HK-2 (cell line): ENCODE measurements around the gene SYPL1.
A peak's percentile ranks its signal among the peaks of the same experiment; 100 is the strongest.

Experiments
- DNase-seq: peaks from one replicate; pipeline ENCODE4 v3.0.0-alpha.2; 2018; ENCODE audit not compliant: unreplicated experiment

Gene SYPL1

DNA sequence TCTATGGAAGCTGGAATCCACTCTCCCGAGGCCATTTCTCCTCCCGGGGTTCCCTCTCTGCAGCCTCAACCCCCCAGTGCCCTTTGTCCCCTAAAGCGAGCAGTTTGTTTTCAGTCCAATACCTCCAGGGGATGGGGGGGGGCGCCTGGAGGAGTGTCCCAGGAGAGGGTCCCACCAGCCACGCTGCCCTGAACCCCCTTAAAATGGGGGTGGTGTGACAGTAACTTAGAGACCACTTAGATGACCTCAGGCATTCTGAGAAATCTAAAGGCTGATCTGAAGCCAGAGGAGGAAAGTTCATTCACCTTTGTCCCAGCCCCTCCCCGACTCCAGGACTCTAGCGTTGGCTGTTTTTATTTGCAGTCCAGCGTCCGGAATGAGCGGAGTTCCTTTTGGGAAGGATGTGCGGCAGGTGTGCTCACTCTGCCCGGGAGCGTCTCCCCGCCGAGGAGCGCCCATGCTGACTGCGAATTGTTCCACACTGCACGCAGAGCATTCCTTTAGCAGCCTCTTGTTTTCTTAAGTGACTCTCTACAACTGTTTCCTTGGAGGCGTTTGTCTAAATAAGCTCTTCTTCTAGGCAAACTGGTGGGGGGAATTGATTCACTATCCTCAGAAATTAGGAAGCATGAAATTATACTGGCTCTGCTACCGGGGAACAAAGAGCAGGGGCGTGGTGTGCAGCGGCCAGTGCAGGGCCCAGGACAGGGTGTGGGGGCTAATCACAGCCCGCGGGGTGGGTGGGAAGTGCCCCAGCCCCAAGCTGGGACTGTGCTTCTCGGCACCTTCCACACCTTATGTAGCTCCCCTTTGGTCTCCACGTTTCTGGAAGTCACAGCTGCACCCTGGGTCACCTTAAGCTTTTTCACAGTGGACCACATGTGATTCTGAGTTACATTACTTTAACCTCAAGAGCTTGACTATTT, 46.3 kb downstream of the SYPL1 start:
- DNase-seq, result no peak

DNA sequence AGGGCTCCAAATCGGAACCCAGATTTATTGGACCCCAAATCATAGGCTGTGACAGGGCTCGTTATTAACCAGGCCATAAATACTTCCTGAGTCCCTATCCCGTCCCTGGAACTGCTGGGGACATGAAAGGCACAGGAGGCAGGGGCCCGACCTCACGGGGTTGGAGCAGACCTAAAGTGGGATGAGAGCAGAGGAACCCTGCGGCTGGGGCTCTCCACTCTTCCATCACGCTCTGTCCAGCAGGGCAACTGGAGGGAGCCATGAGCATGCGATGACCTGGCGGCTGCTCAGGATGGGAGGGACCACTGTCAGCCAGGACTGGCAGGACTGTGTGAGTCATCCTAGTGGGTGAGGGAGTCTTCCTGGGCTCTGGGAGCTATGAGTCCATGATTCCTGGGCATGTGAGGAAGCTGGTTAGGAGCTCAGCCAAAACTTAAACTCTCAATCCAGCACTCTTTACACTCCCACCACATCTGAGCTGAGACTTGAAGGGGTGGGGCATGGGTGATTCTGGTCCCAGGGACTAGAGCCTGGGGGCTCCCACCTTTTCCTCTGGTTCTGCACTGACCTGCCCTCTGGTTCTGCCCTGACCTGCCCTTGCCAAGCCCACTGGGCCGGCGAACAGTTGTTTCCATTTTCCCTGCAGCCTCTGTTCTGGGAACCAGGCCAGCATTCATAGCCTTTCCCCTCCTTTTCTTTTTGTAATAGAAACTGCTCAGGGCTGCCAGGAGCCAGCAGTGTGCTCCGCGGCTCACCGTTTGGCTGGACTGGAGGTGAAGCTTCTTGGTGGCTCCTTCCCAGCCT, 47.1 kb downstream of the SYPL1 start:
- DNase-seq, result peak; percentile 86

DNA sequence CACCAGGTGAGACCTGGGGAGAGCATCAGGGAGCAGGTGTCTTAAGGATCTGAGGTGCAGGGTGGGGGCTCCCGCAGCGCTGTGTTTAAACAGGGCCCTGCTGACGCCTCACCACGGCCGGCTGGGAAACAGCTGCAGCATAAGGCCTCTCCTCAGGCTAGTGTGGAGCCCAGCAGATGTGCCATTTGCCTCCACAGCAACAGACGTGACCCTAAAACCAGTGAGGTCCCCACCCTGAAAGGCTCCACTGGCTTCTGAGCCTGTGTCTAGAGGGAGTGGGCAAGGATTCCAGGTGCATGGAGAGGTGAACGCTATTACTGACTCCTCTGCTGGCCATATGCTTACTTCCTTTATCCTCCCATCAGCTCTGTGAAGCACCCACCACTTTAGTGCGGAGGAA, 47.8 kb downstream of the SYPL1 start:
- no peak for DNase-seq

DNA sequence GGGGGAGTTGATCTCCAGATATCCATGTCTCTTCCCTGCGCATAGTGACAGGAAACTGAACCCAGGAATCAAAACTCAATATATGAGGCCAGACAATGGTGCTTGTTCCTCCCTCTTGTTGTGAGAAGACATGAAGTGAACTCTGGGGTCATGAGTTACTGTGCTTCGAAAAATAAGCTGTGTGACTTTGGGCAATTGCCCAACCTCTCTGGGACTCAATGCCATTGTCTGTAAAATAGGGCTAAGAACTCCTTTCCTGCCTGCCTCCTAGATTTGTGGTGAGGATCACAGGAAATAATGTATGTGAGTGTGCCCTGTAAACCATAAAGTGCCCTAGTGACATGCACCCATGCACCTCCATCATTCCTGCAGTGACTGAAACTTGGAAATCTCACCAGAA, 48.4 kb downstream of the SYPL1 start:
- DNase-seq, result no peak

DNA sequence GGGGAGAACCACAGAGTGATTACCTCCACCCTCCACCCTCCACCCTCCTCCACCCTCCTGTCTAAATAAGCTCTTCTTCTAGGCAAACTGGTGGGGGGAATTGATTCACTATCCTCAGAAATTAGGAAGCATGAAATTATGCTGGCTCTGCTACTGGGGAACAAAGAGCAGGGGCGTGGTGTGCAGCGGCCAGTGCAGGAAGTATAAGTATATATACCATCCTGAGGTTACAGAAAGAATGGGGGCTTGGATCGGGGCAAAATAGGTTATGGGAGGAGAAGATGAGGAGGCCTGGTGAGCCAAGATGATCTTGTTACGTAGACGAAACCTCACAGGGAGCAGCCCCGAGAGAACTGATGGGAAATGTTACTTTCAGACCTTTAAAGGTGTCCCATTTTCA, 49.1 kb downstream of the SYPL1 start:
- no peak for DNase-seq

DNA sequence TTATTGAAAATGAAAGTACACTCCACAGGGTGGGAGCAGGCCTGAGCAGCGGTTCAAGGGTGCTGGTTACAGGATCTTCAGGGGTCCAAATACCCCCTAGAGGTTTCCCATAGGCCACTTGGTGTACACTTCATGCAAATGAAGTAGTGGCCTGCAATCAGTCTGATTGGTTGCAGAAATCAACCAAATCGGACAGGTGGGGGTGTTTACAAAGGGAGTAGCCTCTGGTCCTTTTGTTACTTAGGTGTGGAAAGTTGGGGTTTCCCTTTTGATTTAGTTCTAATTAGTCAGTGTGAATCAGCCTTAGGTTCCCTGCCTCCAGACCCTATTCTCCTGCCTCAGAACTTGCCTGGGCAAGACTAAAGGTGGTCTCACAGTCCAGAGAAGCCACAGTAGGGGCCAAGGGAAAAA, 49.6 kb downstream of the SYPL1 start:
- no peak for DNase-seq

DNA sequence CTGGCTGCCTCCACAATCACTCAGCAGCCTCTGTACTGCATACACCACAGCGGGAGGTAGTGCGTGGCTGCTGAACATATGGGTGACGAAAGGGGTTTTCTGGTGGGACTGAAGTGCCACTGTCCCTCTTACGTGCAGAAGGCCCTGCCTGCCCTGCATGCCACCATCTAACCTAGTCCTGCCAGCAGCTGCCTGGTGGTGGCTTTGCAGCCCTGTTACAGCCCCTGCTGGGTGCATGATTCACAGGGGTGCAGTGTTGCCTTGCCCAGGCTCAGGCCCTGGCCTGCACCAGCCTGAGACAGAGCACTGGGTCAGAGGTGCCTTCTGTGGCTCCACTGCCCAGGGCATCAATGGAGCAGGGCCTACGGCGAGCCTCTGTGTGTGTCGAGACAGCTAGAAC, 50.1 kb downstream of the SYPL1 start:
- DNase-seq, result no peak

DNA sequence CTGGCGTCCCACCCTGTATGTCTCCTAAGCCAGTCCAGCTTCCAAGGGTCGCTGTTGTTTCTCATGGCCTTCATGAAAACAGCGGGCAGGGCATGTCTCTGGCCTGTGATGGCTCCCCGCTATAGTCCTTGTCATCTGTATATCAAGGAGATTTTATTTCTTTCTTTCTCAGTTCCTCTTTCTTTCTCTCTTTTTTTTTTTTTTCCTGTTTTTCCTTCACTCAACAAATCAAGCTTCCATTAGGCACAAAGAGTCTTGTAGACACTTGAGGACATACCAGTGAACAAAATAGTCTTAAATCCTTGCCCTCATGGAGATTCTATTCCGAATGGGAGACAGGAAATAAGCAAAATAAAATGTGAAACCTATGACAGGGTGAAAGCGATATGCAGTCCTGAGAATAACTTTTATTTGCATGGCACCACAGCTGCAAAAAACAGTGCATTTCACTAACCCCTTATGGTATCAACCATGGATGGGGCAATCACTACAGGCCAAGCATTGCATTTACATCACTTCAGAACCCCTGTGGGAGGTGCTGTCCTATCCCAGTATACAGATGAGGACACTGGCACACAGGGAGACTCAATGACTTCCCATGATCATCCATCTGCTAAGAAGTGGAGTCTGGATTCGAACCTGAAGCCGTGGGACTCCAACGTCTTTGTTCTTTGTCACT, 50.7 kb downstream of the SYPL1 start:
- DNase-seq, result no peak

DNA sequence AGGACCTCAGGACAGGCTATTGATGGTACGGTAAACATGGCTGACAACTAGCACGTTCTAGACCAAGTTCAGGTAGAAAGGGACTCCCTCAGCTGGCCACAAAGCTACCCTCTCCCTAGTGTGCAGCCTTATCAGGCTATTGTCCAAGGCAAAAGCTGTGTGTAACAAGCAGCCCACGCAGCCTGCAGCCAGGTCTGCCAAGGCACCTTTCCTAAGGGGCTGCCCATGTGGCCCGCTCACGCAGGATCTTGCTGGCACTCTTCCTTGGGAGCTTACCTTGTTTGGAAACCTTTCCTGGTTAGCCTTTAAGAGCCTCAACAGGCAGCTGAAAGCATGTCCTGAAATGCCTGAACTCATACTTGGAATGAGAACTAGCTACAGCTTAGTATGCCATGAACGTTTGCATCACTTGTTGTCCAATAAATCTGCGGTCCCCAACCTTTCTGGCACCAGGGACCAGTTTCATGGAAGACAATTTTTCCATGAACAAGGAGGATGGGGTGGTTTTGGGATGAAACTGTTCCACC, 51.7 kb downstream of the SYPL1 start:
- DNase-seq, result no peak

DNA sequence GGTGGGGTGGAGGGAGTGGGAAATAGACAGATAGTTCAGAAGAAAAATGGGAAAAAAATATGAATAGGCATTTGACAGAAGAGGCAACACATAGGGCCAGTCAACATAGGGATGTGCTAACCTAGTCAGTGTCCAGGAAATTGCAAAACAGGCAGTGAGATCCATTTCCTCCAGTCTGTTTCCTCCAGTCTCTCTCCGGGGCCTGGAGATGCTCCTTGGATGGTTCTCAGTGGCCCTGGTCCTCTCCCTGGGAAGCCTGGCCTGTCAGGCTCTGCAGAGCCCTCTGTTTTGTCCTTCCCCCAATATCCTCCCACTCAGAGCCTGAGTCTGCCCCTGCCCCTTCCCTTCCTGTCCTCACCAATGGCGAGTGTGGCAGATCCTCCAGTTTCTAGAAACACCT, 52.6 kb downstream of the SYPL1 start:
- DNase-seq, result no peak

DNA sequence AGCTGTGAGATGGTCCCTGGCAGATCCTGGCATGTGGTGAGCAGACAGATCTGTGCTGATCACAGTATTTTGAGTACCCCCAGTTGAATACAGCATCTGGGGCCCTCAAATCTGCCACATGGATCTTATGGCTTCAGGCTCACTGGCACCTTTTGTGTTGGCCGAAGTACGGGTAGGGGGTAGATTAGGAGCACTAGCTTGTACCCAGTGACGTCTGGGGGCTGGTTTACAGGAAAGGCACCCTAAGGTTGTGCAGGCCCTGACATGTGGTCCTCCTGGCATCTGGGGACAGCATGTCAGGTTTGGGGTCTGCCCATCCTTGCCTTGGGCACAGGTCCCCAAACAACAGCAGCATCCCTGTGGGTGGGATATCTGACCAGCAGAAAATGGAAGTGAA, 53.2 kb downstream of the SYPL1 start:
- DNase-seq, result no peak

DNA sequence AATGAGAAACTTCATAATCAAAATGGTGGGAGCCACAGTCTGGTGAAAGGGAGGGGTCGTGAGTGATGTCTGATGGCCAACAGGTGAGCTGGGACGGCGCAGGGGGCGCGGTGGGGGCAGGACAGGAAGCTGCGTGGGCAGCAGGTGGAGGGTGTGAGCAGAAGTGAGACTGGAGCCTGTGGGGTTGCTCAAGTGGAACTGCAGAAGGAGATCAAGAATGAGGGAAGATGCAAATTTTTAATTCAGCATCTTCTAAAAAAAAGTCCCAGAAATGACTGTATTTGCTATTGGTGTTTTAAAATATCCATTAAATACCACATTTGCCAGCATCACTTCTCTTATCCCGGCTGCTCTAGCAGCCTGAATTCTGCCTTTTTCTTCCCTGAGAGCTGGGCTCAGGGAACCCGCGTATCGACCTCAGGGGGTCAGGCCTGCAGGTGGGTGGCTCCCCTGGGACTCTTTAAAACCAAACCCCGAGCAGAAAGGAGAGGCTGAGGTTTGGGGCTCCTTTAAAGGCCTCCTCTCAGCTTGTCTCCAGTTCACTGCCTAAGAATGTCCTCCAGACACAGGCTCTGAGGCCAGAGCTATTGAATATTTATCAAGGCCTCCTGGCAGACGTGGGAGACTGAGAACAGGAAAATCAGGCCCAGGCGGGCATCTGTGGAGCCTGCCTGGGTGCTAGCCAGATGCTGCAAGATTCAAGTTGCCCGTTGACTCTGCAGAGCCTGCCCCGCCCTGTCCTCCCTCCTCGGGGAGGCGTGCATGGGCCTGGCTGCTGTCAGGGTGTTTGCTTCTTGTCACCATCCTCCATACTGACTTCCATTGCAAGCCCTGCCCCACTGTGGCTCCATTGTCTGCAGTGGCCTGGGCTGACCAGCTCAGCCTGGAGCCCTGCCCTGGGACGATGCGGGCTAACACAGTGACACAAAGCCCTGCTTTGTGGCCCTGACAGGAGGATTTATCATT, 53.9 kb downstream of the SYPL1 start:
- no peak for DNase-seq

DNA sequence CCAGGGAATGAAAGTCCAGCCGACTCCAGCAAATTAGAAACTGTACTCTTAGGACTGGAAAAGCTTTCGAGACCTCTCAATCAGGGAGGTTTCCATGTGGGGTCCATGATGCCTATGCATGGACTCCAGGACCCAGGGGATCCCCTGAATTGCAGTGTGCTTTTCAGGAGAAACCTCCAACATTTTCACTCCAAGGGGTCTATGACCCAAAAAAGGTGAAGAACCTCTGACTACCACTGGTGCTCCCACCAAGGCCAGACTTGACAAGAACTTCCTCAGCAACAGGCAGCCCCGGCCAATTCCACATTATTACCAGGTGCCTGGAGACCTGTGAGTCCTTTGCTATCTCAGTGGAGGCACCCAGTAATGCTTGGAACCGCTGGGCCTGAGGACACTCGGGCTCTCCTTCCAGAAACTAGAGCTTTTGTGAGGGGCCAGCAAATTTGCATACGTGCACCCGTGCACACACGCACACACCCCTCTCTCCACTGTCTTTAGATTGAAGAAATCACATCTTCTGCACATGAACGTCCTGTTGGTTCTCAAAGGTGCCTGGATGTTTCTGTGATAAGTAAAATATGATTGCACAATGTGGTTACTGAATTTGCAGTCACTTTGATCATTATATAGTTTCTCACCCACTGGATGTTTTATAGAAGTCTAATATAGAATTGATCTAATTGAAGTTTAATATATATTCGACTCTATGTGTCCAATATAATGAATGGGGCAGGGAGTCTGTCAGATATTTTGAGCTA, 54.7 kb downstream of the SYPL1 start:
- DNase-seq, result no peak

DNA sequence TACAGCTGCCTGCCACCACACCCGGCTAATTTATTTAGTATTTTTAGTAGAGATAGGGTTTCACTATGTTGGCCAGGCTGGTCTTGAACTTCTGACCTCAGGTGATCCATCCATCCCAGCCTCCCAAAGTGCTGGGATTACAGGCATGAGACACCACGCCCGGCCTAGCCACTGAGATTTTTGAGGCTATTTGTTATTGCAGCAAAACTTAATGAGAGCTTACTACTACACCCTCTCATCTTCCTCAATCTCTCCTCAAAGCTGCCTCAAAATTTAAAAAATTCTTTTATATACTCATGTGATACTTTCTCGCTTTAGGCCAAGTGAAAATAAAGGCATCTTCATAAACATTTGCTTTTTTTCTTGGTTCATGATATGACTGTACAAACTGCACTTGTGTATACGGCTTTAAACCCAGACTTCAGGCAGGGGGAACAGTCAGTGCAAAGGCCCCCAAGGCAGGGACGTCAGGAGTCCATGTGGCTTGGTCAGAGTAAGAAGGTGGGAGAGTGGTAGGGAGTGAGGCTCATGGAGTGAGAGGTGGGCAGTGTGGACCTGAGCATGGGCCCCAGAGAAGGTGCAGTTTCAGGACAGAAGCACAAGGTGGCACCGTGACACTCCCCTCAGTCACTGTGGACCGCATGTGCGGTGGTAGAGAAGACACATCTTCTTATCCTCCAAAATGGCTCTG, 55.5 kb downstream of the SYPL1 start:
- DNase-seq, result peak; percentile 59

DNA sequence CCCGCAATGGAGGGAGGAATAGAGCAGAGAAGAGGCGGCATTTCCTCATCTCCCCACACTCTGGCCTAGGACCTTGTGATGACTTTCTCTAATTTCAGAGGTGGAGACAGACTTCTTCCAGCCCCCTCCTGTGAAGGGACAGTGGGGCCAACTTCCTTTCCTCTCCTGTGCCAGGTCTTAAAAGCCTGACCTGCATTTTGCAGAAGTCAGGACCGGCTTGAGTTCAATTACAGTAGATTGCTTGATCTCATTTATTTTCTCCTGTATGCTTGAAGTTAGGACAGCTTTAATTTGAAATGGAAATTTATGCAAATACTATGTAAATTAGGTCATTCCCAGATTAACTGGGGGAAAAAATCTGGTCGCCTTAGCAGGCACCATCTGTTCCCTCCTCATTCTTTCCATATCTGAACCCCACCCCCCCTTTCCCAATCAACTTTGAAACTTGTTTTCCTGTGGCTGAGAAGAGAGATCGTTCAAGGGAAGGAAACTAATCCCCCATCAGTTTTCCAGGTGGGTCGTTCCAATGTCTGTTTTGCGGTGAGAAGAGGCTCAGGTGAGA, 57.1 kb downstream of the SYPL1 start:
- no peak for DNase-seq

DNA sequence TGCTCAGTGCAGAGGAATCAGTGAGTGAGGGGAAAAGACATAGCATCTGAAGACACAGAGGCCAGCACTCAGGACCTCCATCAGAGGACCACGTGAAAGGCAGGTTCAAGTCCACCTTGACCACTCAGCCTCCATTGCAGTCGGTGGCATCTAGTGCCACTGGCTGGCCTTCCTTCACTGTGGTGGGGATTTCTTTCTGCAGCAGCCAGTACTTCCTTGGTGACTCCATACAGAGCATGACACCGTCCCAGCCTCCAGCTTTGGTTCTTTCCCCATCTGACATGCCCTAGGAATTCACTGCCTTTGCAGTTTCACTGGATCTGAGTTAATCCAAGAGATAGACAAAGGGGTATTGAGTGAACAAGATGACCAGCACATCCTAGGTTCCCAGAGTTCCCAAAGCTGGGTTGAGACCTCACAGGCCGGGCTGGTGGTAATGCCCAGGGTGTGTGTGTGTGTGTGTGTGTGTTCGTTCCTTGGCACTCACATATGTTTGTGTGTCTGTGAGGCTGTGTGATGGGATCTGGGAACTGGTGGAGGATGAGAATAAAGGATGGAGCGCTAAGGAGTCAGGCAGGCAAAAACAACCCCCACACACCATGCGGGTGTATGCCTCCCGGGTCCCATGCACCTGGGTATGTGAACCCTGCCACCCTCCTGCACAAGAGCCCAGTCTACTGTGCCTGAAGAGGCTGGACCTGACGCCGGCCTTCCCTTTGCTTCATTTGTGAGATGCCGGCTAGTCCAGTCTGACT, 57.8 kb downstream of the SYPL1 start:
- no peak for DNase-seq

DNA sequence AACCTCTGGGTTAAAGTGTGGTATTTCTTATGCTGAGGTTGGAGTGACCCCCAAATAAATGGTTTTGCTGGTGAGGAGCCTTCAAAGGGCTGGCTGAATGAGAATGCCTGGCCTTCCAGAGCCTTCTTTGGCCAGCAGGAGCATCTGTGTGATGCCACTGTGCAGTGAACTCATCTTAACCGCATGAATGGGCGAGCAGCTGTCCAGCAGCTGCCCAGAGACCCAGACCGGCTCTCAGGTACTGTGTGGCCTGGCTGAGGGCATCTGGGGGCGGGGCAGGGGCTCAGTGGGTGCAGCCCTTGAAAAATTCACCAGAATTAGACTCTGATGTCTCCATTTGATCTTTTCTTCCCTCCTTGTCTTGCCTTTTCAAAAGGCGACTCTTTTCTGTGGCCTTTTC, 59.0 kb downstream of the SYPL1 start:
- no peak for DNase-seq

DNA sequence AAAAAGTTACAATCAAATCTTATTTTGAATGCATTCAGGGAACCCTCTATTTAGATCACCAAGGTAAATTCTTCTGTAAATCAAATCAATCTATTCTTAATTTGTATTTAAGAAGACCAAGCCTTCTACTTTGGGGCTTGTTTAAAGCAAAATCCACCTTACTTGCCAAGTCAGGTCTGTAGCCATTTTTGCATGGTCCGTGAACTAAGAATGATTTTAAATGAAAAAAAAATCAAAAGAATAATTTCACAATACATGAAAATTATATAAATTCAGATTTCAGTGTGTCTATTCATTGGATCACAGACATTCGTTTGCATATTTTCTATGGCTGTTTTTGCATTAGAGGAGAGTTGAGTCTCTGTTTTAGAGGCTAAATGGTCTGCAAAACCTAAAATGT, 59.4 kb downstream of the SYPL1 start:
- no peak for DNase-seq

DNA sequence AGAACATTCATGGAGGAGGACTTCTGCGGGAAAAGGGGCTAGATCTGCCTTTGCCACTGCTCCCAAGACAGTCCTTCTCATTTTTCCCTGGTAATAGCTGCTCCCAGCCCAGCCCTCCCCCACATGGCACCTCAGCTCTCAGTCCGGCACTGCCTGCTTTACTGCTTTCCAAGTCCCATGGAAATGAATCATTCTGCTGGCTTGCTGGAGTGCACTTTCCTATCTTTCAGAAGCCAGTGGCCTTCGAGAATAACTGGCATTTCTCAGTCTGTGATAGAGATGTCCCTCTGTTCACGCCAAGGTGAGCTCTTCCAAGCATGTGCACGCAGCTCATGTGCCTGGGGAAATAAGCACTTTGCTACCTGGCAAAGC, 61.4 kb downstream of the SYPL1 start:
- DNase-seq, result no peak
